NCI-H524 (cell line): ENCODE measurements around the gene ZMIZ1.
A peak's percentile ranks its signal among the peaks of the same experiment; 100 is the strongest.
"Not testable (repeated sequence)": the region's sequence is repeated elsewhere in the genome, so short reads cannot be mapped to it uniquely, and the experiment has no call there.

Experiments
- DNase-seq, 2 experiments: peaks; one replicate each; lab custom pipeline; 2025; lab: John Stamatoyannopoulos, UW

The ZMIZ1 gene

DNA sequence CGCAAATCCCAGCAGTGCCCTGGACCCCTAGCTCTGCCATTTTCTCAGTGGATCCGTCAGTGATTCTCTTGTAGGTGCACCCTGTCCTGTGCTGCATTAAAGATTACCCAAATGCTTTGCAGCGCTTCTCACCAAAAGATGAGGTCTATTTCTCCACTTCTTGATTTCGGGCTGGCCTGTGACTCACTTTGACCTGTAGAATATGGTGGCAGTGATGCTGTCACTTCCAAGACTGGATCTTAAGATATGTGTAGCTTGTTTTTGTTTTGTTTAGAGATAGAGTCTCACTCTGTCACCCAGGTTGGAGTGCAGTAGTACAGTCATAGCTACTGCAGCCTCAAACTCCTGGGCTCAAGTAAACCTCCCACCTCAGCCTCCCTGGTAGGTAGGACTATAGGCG is 37.0 kb upstream of the ZMIZ1 start:
- no peak for DNase-seq

DNA sequence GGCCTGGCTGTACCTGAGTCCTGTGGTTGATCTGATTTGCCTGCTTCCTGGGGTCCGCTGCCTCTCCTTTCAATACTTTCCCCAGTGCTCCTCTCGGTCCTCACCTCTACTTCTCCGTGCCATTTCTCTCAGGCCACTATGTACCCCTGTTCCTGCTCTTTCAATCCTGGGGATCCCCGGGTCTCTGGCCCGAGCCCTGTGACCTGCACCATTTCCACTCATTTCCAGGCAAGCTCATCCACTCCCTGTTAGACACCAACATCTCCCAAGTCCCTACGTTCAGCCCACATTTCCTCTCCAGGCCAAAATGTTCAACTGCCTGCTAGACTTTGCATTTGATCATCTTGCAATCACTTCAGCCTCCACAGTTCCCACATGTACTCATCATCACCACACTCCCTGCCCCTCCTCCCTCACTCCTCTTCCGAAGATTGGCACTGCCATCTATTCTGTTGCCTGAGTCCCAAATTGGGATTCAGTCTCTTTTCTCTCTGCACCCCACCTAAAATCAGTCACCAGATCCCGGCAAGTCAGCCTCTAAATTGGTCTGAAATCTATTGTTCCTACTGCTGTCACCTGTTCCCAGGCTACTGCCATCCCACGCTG is 34.4 kb upstream of the ZMIZ1 start:
- DNase-seq = no peak

DNA sequence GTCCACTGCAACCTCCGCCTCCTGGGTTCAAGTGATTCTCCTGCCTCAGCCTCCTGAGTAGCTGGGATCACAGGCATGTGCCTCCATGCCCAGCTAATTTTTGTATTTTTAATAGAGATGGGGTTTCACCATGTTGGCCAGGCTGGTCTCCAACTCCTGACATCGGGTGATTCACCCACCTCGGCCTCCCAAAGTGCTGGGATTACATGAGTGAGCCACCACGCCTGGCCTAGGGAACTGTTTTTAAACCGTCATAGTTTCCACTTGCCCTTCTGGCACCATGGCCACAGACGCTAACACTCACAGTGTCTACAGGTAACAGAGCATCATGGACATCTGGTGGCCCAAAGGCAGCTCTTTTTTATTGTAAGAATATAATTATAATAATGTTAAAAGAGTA is 32.4 kb upstream of the ZMIZ1 start:
- not testable (repeated sequence) for DNase-seq

DNA sequence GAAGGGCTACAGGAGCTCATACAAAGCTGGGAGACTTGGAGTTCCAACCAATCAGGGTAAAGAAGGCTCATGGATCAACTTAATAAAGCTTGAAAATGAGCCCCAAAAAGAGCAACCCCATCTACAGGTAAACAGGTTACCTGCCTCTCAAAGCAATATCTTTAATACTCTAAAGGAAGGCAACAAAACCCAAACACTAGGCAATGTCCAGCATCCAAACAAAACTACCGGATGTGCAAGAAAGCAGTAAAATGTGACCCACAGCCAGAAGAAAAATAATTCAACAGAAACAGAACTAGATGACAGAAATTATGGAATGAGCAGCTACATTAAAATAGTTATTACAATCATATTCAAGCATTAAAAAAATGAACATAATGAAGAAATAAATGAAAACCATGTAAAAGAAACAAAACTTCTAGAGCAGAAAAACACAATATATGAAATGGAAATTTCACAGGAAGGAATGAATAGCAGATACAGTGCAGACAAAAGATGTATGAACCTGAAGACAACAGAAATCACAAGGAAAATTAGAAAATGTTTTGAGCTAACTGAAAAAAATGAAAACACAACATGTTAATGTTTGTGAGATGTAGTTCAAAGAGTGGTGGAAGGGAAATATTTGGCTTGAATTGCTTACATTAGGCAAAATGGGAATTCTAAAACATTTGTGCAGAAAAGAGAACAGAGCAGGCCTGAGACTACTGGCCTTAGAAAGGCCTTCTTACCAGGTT is 30.5 kb upstream of the ZMIZ1 start:
- DNase-seq = no peak

DNA sequence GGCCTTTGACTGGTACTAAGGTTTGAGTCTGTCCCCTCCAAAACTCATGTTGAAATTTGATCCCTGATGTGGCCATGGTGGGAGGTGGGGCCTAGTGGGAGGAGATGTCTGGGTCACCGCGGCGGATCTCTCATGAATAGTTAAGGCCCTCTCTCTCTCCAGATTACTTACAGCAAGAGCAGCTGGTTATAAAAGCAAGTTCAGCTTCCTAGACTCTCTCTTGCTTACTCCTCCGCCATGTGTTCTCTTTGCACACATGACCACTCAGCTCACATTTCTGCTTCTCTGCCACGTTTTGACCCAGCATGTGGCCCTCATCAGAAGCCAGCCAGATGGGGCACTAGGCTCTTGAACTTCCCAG is 29.9 kb upstream of the ZMIZ1 start:
- peak; percentile 83 to 88 for DNase-seq

DNA sequence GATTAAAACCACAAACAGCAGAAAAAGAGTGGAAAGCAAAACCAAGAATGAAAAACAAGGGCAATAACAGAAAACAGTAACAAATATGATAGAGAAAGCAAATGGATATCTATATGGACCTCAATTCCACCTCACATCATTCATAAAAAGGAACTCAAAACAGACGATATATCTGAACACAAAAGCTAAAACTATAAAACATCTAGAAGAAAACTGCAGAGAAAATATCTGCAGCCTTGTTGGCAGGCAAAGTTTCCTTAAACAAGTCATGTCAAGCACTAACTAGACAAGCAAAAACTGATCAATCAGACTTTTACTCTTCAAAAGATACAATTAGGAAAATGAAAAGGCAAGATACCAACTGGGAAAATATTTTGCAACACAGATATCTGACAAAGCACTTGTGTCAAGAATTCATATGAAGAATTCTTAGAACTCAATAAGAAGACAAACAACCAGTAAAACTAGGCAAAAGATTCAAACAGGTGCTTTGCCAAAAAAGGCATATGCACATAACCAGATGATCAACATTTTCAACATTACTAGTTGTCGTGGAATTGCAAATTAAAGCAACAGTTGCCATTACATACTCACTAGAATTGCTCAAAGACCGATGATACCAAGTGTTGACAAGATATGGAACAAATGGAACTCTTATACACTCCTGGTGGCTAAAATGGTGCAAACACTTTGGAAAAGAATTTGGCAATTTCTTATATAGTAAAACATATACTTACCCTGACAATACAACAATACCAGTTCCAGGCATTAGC is 25.9 kb upstream of the ZMIZ1 start:
- DNase-seq = no peak

DNA sequence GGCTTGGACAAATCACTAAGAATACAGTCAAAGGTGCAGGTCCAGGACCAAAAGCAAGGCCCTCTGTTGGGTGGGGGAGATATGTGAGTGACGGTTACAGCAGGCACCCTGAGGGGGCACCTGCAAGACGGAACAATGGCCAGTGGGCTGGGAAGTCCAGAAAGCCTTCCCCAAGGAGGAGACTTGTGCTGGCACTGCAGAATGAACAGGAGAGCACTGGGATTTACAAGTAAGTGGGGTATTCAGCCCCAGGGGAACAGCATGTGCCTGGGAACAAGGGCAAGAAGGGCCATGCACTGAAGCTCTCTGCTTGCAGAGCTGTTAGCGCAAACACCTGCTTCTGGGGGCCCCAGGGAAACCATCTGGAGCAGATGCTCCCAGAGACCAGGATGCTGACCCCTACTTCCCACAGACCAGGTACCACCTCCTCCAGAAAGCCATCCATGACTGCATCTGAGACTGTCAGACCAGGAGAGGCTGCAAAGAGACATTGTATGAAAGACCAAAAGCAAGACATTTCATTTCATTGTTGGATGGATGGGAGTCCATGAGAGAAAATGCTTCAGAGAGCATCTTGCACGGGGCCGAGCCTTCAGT is 24.6 kb upstream of the ZMIZ1 start:
- peak in 1 of 2 experiments; percentile 6 for DNase-seq

DNA sequence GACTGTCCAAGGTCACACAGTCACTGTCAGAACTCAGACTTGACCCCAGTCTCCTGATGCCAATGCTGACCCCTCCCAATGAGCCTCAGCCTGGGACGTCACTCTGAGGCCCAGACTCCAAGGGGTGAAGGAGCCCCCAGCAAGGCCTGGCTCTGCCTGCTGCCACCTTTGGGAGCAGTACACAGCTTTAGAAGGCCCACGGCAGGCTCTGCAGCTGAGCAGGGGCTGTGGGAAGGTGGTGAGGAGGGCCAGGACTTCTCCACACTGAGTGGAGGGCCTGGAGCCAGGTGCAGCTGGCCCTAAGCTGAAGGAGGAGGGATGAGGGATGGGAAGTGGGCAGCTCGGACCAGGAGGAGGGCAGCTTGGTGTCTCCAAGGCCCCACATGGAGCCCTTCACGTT is 23.9 kb upstream of the ZMIZ1 start:
- DNase-seq = no peak

DNA sequence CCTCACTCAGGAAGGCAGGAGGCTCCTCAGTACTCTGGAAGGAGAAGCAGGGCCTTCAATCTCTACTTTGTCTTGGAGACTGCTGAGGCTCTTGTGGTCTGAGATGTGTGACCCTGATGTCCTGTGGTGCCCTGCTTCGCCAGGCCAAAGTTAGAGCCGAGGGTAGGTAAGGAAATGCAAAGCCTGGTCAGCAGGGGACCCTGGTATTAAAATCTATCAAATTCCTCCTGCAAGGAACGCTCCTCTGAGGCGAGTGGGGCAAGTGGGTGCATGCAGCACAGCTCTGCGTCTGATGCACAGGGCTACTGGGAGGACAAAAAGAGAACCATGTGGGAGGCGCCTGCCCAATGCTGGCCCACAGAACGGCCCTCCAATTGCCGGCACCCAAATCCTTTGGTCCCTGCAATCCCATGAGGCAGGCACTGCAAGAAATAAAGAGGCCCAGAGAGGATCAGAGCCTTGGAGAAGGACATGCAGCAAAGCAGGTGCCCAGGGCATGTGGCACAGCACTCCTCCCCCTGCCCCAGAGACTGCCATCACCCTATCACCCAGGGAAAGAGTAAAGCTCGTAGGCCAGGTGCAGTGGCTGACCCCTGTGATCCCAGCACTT is 23.1 kb upstream of the ZMIZ1 start:
- DNase-seq = no peak

DNA sequence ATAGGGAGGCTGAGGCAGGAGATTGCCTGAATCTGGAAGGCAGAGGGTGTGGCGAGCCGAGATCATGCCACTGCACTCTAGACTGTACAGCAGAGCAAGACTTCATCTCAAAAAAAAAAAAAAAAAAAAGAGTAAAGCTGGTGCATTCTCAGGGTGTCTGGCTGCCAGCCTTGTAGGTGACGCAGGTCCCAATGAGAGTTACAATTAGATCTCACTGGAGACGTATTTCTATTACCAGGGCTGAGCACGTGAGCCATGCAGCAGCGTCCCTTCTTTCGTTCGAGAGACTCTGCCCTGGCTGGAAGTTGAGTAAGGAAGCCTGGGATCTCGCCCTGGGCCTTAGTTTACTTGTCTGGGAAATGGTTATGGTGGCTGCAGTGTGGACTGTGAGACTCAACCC is 22.4 kb upstream of the ZMIZ1 start:
- DNase-seq = no peak

DNA sequence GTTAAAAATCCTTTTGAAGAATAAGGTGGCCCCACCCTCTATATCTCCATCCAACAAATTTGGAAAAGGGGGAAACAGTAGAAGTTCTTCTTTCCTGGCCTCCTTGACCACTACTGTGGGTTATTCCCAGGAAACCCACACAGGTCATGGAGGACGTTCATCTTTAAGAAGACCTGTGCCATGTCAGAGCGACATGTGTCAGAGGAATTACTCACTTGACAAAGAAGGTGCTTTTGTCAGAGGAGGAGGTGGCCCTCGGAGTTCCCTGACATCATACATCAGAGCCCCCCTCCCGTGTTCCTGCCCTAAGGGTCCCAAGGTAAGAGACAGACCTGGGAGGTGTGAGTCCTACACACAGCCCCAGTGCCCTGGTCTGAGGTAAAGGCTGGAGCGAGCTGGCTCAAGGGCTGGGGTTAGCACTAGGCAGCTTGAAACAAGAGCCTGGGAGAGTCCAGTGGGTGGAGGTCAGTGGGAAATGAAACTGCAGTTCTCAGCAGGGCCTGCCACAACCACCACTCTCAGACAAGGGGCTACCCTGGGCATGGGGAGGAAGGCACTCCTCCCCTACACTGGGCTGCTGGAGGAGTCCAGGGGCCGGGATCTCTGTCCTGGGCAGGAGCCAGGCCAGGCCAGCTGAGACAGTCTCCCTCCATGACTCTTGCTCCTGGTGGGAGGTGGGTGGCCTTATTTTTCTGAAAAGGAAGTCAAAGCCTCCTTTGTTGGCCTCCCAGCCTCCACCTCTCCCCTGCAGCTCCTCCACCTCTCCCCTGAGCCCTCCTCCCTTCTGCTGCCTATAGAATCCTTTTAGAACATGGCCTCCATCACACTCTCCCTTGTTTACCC is 21.8 kb upstream of the ZMIZ1 start:
- DNase-seq = no peak

DNA sequence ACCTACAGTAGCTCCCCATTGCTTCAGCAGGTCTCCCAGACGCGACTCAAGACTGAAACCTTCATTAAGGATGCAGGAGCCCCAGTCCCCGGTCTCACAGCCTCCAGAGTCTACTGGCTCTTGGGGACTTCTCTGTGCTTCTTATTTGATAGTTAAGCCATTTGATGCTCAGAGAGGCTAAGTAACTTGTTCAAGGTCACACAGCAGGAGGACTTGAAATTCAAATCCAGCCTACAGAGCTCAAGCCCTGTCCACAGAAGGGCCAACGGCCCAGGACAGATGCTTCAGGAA is 21.2 kb upstream of the ZMIZ1 start:
- no peak for DNase-seq

DNA sequence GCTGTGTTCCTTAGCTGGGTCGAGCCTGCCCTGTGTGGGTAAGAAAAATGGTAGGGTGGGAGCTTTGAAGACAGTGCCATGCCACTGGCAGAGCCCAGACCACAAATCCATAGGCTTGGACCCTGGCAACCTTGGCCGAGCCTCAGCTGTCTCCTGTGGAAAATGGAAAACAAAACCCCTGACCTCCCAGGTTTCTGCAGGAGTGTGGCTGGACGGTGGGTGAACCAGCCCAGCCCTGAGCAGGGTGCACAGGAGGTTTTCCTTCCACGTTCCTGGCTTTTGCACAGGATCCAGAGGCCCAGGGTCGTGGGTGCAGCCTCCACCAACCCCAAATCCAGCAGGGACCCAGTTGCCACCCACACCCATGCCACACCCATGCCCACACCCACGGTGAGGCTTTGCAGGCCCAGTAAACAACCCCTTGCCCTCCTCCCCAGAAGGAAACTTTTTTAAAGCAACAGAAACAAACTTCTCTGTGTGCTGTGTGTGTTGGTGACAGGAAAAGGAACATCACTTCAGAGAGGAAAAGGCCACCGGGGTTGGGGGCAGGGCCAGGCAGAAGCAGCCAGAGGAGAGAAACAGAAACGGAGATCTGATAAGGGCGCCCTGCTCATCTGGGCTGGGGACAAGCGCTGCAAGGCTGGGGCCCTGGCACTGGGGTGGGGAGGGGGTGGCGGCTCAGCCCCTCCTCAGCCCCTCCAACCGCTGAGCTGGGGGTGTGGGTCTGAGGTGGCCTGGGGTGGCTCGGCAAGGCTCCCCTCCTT is 20.7 kb upstream of the ZMIZ1 start:
- DNase-seq = no peak

DNA sequence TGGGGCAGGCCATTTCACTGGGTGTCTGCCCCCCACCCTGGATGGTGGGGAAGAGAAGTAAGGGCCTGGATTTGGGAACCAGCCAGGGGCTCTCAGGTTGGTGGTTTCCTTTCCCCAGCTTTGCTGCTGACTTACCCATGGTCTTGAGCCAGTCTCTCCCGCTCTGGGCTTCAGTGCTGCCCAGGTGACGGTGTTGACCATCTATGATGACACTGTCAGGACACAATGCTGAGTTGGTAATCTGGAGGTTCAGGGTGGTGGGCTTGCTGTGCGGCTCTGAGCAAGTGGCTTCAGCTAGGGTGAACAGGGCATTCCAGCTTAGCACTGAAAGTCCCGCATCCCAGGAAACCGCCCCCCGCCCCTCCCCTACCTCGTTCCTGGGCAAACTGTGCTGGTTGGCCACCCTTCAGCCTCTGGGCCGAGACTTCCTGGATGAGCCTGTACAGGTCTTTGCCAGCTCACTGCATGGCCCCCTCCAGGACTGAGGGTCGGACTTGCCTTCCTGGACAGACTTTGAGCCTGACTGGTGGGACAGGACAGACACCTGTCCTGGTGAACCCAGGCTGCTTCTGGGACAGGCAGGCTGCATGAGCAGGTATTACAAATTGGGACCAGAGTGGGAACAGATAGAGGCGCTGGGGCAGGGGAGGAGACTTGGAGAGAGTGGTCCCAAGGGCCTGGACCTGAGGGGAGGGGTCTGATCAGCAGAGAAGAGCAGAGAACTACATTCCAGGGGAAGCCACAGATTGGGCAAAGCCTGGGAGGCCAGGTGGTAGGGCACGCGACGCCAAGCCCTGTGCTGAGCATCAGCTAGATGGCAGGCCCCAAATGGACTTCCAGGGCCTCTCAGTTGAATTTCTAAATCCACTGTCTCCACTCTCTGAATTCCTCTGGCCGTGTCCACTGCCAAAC is 19.9 kb upstream of the ZMIZ1 start:
- DNase-seq = no peak

DNA sequence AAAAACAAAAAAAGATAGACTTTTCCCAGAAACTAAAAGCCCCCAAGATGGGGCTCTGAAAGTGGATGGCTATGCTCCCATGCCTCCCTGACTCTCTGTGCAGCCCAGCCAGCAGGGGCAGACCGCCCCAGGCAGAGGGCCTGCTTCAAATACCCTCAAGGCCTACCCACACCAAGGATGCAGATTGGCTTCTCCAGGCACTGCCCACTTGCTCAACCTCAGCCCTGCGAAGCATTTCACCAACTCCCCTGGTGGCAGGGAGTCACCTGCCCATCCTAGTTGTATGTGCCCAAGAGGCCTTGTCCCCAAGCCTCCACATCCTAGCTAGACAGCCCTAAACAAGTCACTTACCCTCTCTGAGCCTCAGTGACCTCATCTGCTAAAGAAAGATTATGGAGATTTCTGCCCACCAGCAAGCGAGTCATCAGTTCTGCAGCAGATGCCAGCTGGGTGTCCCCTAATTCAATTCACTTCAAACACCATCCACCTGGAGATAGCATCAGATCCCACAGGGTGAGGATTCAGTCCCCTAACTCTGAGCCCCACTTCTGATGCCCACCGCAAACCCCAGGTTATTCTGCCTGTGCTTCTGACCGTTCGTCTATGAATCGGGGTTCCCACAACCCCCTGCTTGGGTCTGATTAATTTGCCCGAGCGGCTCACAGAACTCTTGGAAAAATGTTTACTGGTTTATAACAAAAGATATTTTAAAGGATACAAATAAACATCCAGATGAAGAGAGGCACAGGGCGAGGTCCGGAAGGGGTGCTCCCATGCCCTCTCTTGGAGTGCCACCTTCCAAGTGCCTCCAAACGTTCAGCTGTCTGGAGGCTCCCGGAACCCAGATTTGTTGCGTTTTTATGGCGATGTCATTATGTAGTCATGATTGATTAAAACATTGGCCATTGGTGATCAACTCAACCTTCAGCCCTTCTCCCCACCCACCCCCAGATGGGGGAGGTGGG is 18.6 kb upstream of the ZMIZ1 start:
- no peak for DNase-seq

DNA sequence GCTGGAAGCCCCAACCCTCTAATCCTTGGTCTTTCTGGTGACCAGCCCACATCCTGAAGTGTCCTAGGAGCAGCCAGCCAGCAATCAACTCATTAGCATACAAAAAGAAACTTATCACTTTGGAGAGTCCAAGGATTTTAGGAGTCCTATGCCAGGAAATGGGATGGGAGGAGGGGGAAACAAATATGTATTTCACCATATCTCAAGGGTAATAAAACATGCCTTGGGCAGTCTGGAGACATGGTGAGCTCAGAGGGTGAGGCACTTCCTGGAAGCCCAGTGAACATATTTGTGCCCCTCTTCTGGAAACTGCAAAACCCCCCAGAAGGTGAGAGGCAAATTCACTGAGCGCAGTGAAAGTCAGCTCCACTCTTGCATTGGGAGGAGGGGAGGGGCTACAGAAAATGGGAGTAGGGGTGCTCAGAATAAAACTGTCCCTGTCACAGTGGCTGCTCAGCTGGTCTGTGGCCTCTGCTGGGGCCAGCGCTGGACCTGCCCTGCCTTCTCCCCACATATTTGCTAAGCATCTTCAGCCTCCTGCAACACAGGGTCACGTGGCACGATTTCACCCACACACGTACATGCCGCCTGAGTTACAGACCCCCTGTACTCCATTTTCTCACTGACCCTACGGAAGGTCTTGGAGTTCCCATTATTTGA is 17.7 kb upstream of the ZMIZ1 start:
- DNase-seq = no peak

DNA sequence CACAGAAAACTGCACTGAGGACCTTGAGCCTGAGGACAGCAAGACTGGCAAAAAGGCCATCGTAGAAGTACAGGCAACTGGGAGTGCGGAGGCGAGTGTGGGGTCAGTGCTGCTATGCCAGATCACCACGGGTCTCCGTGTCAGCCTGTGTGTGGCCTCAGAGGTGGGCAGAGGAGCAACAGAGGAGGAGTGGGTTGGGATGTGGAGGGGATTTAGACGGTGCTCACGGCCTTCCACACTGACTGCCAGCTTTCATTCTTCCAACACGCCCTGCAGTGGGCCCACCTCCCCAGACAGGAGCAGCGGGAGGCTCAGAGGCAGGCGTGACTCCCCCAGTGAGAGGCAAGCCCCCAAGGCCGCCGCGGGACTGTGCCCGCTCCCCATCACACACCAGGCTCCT is 17.0 kb upstream of the ZMIZ1 start:
- no peak for DNase-seq
